ENCODE measurements around the gene TP53I3.
"Not testable (repeated sequence)": the region's sequence is repeated elsewhere in the genome, so short reads cannot be mapped to it uniquely, and the experiment has no call there.

Gene TP53I3

DNA sequence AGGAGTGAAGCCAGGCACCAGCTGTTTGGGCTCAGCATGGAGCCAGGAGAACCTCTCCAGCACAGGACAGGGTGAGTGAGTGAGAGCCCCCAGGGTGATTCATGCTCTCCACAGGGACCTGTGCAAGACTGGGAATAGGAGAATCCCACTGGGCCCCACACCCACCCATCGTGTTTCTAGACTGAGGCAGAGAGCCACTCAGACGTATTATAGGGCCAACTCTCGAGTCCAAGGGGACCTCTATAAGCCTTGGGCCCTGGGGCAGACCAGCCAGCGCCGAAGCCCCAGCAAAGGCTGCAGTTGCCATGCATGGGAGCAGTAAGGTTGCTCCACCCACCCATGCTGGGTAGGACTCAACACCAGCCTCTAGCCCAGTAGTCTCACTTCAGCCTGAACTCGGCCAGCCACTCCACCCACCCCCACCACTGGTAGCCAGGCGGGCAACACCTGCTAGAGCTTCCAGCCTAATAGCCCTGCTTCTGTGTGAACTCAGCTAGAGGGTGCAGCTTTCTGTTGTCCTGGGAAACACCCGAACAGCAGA lies 19.5 kb upstream of the TP53I3 start:
- no peak for ATAC-seq
- no peak for TF ChIP-seq PPARA (CRISPR knock-in tag; IDR thresholded peaks at IDR 0.05; ENCODE audit: borderline replicate concordance)
- no peak for TF ChIP-seq ZNF8 (CRISPR knock-in tag; IDR thresholded peaks at IDR 0.05)
- no peak for TF ChIP-seq ZC3H10 (CRISPR knock-in tag; IDR thresholded peaks at IDR 0.05)
- no peak for TF ChIP-seq ESRRG (CRISPR knock-in tag; IDR thresholded peaks at IDR 0.05)
- TF ChIP-seq, protein P1, sequence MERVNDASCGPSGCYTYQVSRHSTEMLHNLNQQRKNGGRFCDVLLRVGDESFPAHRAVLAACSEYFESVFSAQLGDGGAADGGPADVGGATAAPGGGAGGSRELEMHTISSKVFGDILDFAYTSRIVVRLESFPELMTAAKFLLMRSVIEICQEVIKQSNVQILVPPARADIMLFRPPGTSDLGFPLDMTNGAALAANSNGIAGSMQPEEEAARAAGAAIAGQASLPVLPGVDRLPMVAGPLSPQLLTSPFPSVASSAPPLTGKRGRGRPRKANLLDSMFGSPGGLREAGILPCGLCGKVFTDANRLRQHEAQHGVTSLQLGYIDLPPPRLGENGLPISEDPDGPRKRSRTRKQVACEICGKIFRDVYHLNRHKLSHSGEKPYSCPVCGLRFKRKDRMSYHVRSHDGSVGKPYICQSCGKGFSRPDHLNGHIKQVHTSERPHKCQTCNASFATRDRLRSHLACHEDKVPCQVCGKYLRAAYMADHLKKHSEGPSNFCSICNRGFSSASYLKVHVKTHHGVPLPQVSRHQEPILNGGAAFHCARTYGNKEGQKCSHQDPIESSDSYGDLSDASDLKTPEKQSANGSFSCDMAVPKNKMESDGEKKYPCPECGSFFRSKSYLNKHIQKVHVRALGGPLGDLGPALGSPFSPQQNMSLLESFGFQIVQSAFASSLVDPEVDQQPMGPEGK (CRISPR knock-in tag; IDR thresholded peaks at IDR 0.05; ENCODE audit: borderline replicate concordance): no peak
- no peak for TF ChIP-seq TCF4 (CRISPR knock-in tag; IDR thresholded peaks at IDR 0.05; ENCODE audit: borderline replicate concordance)

DNA sequence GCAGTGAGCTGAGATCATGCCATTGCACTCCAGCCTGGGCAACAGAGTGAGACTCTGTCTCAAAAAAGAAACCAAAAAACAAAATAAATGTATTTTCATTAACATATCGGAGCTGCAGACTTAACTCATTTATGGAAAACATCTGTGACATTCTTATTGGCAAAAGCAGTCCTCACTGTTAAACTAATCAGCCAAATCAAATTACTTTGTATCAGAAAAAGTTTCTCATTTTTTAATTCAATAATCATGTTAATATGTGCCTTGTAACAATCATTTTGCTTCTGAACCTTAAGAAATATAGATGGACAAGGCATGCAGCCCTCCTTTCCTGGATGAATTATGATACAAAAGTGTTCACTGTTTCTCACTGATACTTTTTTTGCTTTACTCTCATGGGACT lies 18.0 kb upstream of the TP53I3 start:
- peak; percentile 74 for ATAC-seq
- TF ChIP-seq ISL1 (CRISPR knock-in tag; IDR thresholded peaks at IDR 0.05) (peak; percentile 82), ZNF70 (CRISPR knock-in tag; IDR thresholded peaks at IDR 0.05) (no peak), TCF4 (CRISPR knock-in tag; IDR thresholded peaks at IDR 0.05; ENCODE audit: borderline replicate concordance) (peak; percentile 72; the same call in 1 of the 2 replicates)

DNA sequence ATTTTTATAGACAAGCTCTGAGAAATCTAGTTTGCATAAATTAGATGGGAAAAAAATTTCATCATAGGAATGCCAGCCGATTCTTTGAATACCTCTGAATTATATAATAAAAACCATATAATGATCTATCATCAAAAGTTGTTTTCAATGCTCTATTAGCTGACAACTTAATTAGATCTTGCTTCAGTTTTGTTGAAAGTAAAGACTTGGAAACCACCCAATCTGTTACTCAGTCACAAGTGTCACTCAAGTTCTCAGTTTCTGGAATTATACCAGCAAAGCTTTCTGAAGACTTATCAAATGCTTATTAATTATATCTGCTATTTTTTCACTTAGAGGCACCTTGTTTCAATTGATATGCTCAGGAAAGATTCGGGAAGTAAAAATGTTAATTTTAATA lies 17.4 kb upstream of the TP53I3 start:
- ATAC-seq: peak; percentile 17; the same call in 2 of the 3 replicates
- TF ChIP-seq ZFP30 (CRISPR knock-in tag; IDR thresholded peaks at IDR 0.05): no peak
- TF ChIP-seq ISL1 (CRISPR knock-in tag; IDR thresholded peaks at IDR 0.05): peak; percentile 91

DNA sequence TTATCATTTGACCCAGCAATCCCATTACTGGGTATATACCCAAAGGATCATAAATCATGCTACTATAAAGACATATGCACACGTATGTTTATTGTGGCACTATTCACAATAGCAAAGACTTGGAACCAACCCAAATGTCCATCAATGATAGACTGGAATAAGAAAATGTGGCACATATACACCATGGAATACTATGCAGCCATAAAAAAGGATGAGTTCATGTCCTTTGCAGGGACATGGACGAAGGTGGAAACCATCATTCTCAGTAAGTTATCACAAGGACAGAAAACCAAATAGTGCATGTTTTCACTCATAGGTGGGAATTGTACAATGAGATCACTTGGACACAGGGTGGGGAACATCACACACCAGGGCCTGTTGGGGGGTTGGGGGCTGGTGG lies 16.1 kb upstream of the TP53I3 start:
- not testable (repeated sequence) for ATAC-seq
- TF ChIP-seq ZNF8 (CRISPR knock-in tag; IDR thresholded peaks at IDR 0.05): peak; percentile 52

DNA sequence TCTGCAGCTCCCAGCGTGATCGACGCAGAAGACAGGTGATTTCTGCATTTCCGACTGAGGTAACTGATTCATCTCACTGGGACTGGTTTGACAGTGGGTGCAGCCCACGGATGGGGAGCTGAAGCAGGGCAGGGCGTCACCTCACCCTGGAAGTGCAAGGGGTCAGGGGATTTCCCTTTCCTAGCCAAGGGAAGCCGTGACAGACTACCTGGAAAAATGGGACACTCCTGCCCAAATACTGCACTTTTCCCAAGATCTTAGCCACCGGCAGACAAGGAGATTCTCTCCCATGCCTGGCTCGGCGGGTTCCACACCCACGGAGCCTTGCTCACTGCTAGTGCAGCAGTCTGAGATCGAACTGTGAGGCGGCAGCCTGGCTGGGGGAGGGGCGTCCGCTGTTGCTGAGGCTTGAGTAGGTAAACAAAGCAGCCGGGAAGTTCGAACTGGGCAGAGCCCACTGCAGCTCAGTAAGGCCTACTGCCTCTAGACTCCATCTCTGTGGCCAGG lies 10.6 kb upstream of the TP53I3 start:
- ATAC-seq: not testable (repeated sequence)

DNA sequence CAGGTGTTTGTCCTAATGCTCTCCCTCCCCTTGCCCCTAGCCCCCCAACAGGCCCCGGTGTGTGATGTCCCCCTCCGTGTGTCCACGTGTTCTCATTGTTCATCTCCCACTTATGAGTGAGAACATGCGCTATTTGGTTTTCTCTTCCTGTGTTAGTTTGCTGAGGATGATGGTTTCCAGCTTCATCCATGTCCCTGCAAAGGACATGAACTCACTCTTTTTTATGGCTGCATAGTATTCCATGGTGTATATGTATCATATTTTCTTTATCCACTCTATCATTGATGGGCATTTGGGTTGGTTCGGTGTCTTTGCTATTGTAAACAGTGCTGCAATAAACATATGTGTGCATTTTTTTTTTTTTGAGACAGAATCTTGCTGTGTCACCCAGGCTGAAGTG lies 8.6 kb upstream of the TP53I3 start:
- ATAC-seq: not testable (repeated sequence)

DNA sequence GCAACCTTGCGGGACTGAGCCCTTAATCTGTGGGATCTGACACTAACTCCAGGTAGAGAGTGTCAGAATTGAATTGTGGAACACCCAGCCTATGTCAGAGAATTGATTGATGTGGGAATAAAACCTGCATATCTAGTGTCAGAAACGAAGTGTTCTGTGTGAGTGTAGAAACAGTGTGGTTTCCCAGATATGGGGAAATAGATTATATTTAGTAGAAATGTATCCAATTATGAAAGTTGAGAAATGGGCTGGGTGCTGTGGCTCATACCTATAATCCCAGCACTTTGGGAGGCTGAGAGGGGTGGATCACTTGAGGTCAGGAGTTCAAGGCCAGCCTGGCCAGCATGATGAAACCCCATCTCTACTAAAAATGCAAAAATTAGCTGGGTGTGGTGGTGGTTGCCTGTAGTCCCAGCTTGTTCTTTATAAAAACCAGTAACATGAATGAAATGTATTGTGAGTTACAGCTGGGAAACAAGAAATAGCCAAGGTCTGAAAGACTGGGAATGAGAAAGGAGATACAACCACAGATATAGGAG lies 4.3 kb upstream of the TP53I3 start:
- TF ChIP-seq, protein P2, sequence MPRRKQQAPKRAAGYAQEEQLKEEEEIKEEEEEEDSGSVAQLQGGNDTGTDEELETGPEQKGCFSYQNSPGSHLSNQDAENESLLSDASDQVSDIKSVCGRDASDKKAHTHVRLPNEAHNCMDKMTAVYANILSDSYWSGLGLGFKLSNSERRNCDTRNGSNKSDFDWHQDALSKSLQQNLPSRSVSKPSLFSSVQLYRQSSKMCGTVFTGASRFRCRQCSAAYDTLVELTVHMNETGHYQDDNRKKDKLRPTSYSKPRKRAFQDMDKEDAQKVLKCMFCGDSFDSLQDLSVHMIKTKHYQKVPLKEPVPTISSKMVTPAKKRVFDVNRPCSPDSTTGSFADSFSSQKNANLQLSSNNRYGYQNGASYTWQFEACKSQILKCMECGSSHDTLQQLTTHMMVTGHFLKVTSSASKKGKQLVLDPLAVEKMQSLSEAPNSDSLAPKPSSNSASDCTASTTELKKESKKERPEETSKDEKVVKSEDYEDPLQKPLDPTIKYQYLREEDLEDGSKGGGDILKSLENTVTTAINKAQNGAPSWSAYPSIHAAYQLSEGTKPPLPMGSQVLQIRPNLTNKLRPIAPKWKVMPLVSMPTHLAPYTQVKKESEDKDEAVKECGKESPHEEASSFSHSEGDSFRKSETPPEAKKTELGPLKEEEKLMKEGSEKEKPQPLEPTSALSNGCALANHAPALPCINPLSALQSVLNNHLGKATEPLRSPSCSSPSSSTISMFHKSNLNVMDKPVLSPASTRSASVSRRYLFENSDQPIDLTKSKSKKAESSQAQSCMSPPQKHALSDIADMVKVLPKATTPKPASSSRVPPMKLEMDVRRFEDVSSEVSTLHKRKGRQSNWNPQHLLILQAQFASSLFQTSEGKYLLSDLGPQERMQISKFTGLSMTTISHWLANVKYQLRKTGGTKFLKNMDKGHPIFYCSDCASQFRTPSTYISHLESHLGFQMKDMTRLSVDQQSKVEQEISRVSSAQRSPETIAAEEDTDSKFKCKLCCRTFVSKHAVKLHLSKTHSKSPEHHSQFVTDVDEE (CRISPR knock-in tag; IDR thresholded peaks at IDR 0.05): no peak
- TF ChIP-seq GLIS3 (CRISPR knock-in tag; IDR thresholded peaks at IDR 0.05) (no peak), ZNF565 (CRISPR knock-in tag; conservative IDR thresholded peaks at IDR 0.05; ENCODE audit: low read depth) (no peak), BACH2 (CRISPR knock-in tag; IDR thresholded peaks at IDR 0.05; ENCODE audit: borderline replicate concordance) (no peak)
- TF ChIP-seq, protein P3, sequence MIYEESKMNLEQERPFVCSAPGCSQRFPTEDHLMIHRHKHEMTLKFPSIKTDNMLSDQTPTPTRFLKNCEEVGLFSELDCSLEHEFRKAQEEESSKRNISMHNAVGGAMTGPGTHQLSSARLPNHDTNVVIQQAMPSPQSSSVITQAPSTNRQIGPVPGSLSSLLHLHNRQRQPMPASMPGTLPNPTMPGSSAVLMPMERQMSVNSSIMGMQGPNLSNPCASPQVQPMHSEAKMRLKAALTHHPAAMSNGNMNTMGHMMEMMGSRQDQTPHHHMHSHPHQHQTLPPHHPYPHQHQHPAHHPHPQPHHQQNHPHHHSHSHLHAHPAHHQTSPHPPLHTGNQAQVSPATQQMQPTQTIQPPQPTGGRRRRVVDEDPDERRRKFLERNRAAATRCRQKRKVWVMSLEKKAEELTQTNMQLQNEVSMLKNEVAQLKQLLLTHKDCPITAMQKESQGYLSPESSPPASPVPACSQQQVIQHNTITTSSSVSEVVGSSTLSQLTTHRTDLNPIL (CRISPR knock-in tag; IDR thresholded peaks at IDR 0.05; ENCODE audit: low read depth): no peak
- ATAC-seq: no peak

DNA sequence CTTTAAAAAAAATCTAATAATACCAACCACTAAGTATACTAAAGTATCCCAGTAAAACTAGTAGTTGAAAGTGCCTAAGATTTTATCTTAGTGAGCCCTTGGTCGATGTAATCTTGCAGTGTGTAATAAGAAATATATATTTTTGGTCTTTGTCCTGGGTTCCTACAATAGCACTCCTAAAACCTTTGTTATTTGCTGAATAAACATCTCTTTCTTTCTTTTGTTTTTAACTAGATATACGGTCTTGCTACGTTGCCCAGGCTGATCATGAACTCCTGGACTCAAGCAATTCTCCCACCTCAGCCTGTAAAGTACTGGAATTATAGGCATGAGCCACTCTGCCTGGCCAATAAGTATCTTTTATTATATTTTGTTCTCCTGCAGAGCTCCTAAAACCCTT lies 2.4 kb upstream of the TP53I3 start:
- no peak for ATAC-seq
- TF ChIP-seq ZC3H10 (CRISPR knock-in tag; IDR thresholded peaks at IDR 0.05) (no peak), ISL1 (CRISPR knock-in tag; IDR thresholded peaks at IDR 0.05) (no peak), TCF4 (CRISPR knock-in tag; IDR thresholded peaks at IDR 0.05; ENCODE audit: borderline replicate concordance) (no peak), ZNF70 (CRISPR knock-in tag; IDR thresholded peaks at IDR 0.05) (no peak), TOX (CRISPR knock-in tag; IDR thresholded peaks at IDR 0.05; ENCODE audit: borderline replicate concordance) (no peak)
- TF ChIP-seq, protein P1 (CRISPR knock-in tag; IDR thresholded peaks at IDR 0.05; ENCODE audit: borderline replicate concordance): no peak
- TF ChIP-seq, protein P4, sequence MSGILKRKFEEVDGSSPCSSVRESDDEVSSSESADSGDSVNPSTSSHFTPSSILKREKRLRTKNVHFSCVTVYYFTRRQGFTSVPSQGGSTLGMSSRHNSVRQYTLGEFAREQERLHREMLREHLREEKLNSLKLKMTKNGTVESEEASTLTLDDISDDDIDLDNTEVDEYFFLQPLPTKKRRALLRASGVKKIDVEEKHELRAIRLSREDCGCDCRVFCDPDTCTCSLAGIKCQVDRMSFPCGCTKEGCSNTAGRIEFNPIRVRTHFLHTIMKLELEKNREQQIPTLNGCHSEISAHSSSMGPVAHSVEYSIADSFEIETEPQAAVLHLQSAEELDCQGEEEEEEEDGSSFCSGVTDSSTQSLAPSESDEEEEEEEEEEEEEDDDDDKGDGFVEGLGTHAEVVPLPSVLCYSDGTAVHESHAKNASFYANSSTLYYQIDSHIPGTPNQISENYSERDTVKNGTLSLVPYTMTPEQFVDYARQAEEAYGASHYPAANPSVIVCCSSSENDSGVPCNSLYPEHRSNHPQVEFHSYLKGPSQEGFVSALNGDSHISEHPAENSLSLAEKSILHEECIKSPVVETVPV (CRISPR knock-in tag; IDR thresholded peaks at IDR 0.05): no peak
- TF ChIP-seq, protein P3 (CRISPR knock-in tag; IDR thresholded peaks at IDR 0.05; ENCODE audit: low read depth): no peak
